CD4-positive, CD25-positive, alpha-beta regulatory T cell (primary cell): ENCODE measurements around the gene NCOA1. TPM values are rescaled to one million over a fixed set of nuclear protein-coding genes. Genes with fewer than 3 reads are reported as not detected.
A peak's percentile ranks its signal among the peaks of the same experiment; 100 is the strongest.

Experiments
- ATAC-seq, 2 donors: fragments of 150-1000 bp; cut with Tn5 transposase; one replicate each; pipeline ENCODE4 v1.10.0; 2021; ENCODE audit warnings: low read depth in 2 of 2, moderate number of reproducible peaks in 2 of 2, moderate library complexity in 1 of 2
- DNase-seq, 3 donors: peaks; one replicate each; pipeline versions ENCODE4 v3.0.0 to v3.0.0-alpha.2; 2012 to 2022; ENCODE audit warnings: mixed read lengths in 1 of 3
- H3K27ac ChIP-seq: one replicate; pipeline ENCODE4 v1.7.0; 2013; ENCODE audit warnings: mild to moderate bottlenecking, low read length; ENCODE audit not compliant: insufficient read depth, poor library complexity, severe bottlenecking
- H3K27me3 ChIP-seq: one replicate; pipeline ENCODE4 v1.7.0; 2013; ENCODE audit warnings: low read length; ENCODE audit not compliant: control insufficient read depth, insufficient read depth
- H3K36me3 ChIP-seq: one replicate; pipeline ENCODE4 v1.7.0; 2013; ENCODE audit warnings: mild to moderate bottlenecking, low read length, moderate library complexity; ENCODE audit not compliant: control insufficient read depth, insufficient read depth
- H3K4me1 ChIP-seq: 2 replicates; pipeline ENCODE4 v1.7.0; 2013; ENCODE audit warnings: mild to moderate bottlenecking, low read length; ENCODE audit not compliant: insufficient read depth, control insufficient read depth, poor library complexity, severe bottlenecking
- H3K4me3 ChIP-seq: one replicate; pipeline ENCODE4 v1.7.0; 2013; ENCODE audit warnings: low read depth, mild to moderate bottlenecking, low read length, moderate library complexity
- H3K9me3 ChIP-seq, 2 experiments: 1 replicate in 1 of 2; 2 replicates in 1 of 2; pipeline ENCODE4 v1.7.0; 2013; ENCODE audit warnings: low read length in 2 of 2, mild to moderate bottlenecking in 1 of 2, moderate library complexity in 1 of 2; ENCODE audit not compliant: control insufficient read depth in 2 of 2
- H3K27ac Mint-ChIP-seq, 3 donors: one replicate each; pipeline ENCODE4 v1.8.0; 2020 to 2022; ENCODE audit warnings: mild to moderate bottlenecking in 3 of 3, mixed read lengths in 3 of 3, moderate library complexity in 2 of 3
- H3K27me3 Mint-ChIP-seq: one replicate; pipeline ENCODE4 v1.8.0; 2022; ENCODE audit warnings: mild to moderate bottlenecking, mixed read lengths
- H3K36me3 Mint-ChIP-seq: one replicate; pipeline ENCODE4 v1.8.0; 2020; ENCODE audit warnings: mixed read lengths
- H3K4me1 Mint-ChIP-seq, 4 donors: one replicate each; pipeline ENCODE4 v1.8.0; 2020 to 2022; ENCODE audit warnings: mixed read lengths in 4 of 4, mild to moderate bottlenecking in 1 of 4
- H3K4me3 Mint-ChIP-seq, 4 donors: one replicate each; pipeline ENCODE4 v1.8.0; 2020 to 2022; ENCODE audit warnings: mild to moderate bottlenecking in 4 of 4, mixed read lengths in 4 of 4, moderate library complexity in 3 of 4
- H3K9me3 Mint-ChIP-seq, 7 donors: one replicate each; pipeline ENCODE4 v1.8.0; 2020 to 2022; ENCODE audit warnings: mixed read lengths in 7 of 7, mild to moderate bottlenecking in 3 of 7, moderate library complexity in 2 of 7
- polyA plus RNA-seq, 4 donors: library from polyadenylated mRNA; unstranded; fragments of 300-500 nt; fragmentation: Illumina TruSeq; gene quantifications; one replicate each; pipeline ENCODE4 v1.2.3, GENCODE V29; 2021
- total RNA-seq: library from RNA; stranded (reverse); gene quantifications from one replicate; pipeline ENCODE4 v1.2.3, GENCODE V29; 2022

Gene NCOA1
- total and polyA plus RNA-seq, 5 donors from 2014 or later: 9.0 to 53.6 (median 15.2) TPM

GRCh38 chr2:24490181-24490689, 819 bp upstream of the NCOA1 start:
- H3K27me3 Mint-ChIP-seq: no peaks in the 10 kb centered on the region
- peaks cover 34 to 50% (median 42%) of the 10 kb centered on the region in 4 donors for H3K4me1 Mint-ChIP-seq
- ATAC-seq (no peak), DNase-seq (no peak)
- Histone ChIP-seq H3K4me3 (peak overlapping the region; percentile 75), H3K27ac (peak overlapping the region; percentile 90), H3K36me3 (no peaks in the 10 kb centered on the region), H3K4me1 (peaks cover 39% of the 10 kb centered on the region), H3K27me3 (no peaks in the 10 kb centered on the region), H3K9me3 (no peaks in the 10 kb centered on the region)
- no peaks in the 10 kb centered on the region for H3K9me3 Mint-ChIP-seq
- peak overlapping the region; percentile 79 to 96 (median 93) for H3K4me3 Mint-ChIP-seq
- H3K36me3 Mint-ChIP-seq: no peaks in the 10 kb centered on the region
- peak overlapping the region; percentile 93 to 96 (median 95) for H3K27ac Mint-ChIP-seq

DNA sequence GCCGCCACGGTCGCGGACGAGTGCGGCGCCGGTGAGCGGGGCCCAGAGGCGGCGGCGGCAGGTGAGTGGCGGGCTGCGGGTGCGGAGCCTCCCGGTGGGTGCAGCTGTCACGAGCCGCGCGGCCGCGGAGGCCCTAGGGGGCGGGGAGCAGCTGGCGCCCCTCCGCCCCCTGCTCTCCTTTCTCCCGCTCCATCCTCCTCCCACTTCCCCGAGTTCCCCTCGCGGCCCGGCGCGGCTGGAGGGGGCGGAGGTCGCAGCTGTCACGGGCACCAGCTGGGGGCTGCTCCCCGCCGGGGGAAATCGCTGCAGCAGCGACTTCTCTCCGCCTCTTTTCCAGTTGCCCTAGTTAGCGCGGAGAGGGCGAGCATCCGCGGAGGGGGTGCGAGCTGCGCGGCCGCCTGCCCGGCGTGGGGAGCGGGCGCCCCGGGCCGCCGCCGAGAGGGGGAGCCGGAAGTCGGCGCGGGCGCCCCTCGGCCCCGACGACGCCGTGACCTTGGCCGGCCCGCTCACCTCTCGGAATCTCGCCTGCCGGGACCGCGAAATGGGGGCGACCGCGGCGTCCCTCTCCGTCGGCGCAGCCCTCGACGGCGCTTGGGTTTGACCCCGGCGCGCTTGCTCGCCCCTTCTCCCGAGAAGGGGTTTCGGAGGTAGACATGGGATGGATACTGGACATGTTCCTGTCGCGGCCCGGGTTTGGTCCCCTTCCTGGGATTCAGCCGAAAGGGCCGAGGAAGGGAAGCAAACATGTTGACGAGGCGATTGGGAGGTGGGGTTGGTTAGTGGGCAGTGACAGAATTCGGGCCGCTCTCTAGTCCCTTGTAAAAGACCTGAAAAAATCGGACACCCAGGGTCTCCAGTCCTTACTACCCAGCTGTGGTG, 727 bp downstream of the NCOA1 start:
- Mint-ChIP-seq H3K27me3 (no peaks in the 10 kb centered on the region), H3K4me1 (peaks cover 34 to 62% (median 53%) of the 10 kb centered on the region in 4 donors), H3K36me3 (no peaks in the 10 kb centered on the region), H3K27ac (peak overlapping the region; percentile 45 to 85 (median 66)), H3K4me3 (peak overlapping the region; percentile 83 to 96 (median 92)), H3K9me3 (no peaks in the 10 kb centered on the region)
- Histone ChIP-seq H3K4me1 (peaks cover 39% of the 10 kb centered on the region), H3K27ac (peak overlapping the region; percentile 90), H3K9me3 (no peaks in the 10 kb centered on the region), H3K4me3 (peak overlapping the region; percentile 79), H3K36me3 (no peaks in the 10 kb centered on the region), H3K27me3 (no peaks in the 10 kb centered on the region)
- peak; percentile 66 to 71 (median 68) for DNase-seq
- peak; percentile 28 to 38 for ATAC-seq

DNA sequence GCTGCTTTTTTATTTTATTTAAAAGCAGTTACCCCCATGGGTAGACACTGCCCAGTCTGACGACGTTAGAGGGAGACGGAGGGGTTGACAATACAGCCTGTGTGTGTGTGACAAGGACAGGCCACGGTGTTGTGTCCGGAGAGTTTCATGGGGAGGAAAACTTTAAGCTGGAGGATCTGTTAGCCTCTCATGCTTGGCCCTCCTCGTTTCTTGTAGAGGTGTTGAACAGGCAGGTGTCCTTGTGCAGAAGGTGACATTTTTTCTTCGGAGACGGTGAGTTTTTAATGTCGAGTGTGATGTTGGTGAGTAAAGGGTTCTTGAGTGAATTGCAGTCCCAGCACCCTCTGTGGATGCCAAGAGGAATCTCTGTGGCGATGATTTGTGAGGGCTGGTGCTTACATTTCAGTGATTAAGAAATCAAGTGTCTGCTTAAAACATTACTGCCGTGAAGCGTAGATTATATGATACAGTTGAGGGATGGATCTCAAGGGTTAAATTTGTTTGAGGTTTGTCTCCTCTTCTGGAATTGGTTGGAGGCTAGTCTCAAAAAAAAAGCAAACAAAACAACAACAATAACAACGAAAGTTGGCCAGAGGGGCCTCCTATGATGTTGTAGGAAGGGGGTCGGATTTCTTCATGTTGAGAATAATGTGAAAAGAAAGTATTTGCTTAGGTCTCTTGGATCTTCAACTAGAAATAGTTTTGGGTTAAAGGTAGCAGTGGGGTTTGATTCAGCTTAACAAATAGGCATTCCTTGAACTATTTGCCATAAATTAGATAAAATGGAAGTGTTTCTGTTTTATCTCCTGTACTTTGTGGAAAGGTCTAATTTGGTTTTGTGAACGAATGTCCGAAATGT, 1.6 kb downstream of the NCOA1 start:
- Histone ChIP-seq H3K4me1 (peaks cover 39% of the 10 kb centered on the region), H3K9me3 (no peaks in the 10 kb centered on the region), H3K4me3 (peak overlapping the region; percentile 79), H3K36me3 (no peaks in the 10 kb centered on the region), H3K27ac (peak overlapping the region; percentile 90), H3K27me3 (no peaks in the 10 kb centered on the region)
- Mint-ChIP-seq H3K4me3 (peak overlapping the region; percentile 79 to 96 (median 92)), H3K36me3 (no peaks in the 10 kb centered on the region), H3K27me3 (no peaks in the 10 kb centered on the region), H3K27ac (peak overlapping the region; percentile 45 to 85 (median 66)), H3K4me1 (peaks cover 34 to 68% (median 55%) of the 10 kb centered on the region in 4 donors), H3K9me3 (no peaks in the 10 kb centered on the region)
- peak in 1 of 3 donors; percentile 11 for DNase-seq
- no peak for ATAC-seq

DNA sequence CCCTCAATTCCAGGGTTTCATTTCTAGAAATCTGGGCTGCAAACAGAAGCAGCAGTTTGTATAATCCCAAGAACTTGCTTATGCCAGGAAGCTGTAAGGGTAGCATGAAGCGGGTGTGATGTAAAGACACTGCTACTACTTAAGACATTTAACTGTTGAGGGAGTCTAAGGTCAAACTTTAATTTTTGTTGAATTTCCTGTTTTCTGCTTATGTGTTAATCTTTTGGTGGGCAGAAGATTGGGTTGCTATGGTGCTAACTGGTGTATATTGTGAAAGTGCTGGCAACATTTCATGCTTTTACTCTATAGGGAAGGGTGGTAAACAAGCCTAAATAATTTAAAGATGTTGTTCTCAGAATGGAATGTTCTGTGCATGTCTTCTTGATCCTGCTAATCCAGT, 2.7 kb downstream of the NCOA1 start:
- Histone ChIP-seq H3K4me1 (peaks cover 39% of the 10 kb centered on the region), H3K27ac (no peak overlapping the region), H3K4me3 (peak overlapping the region; percentile 79), H3K9me3 (no peaks in the 10 kb centered on the region), H3K36me3 (no peaks in the 10 kb centered on the region), H3K27me3 (no peaks in the 10 kb centered on the region)
- DNase-seq: peak in 1 of 3 donors; percentile 21
- no peaks in the 10 kb centered on the region for H3K27me3 Mint-ChIP-seq
- no peaks in the 10 kb centered on the region for H3K9me3 Mint-ChIP-seq
- no peaks in the 10 kb centered on the region for H3K36me3 Mint-ChIP-seq
- H3K27ac Mint-ChIP-seq: peak overlapping the region in 2 of 3 donors; percentile 65 to 85
- ATAC-seq: no peak
- H3K4me1 Mint-ChIP-seq: peaks cover 39 to 74% (median 61%) of the 10 kb centered on the region in 4 donors
- peak overlapping the region; percentile 79 to 96 (median 92) for H3K4me3 Mint-ChIP-seq

GRCh38 chr2:24494410-24494809, 3.4 kb downstream of the NCOA1 start:
- H3K4me1 Mint-ChIP-seq: peaks cover 40 to 76% (median 66%) of the 10 kb centered on the region in 4 donors
- H3K27ac Mint-ChIP-seq: peak overlapping the region in 1 of 3 donors; percentile 85
- H3K27ac ChIP-seq: no peak overlapping the region
- H3K36me3 ChIP-seq: no peaks in the 10 kb centered on the region
- H3K27me3 ChIP-seq: no peaks in the 10 kb centered on the region
- ATAC-seq (no peak), DNase-seq (no peak)
- H3K4me3 Mint-ChIP-seq: peak overlapping the region in 3 of 4 donors; percentile 9 to 96 (median 44)
- peaks cover 39% of the 10 kb centered on the region for H3K4me1 ChIP-seq
- H3K27me3 Mint-ChIP-seq: no peaks in the 10 kb centered on the region
- no peaks in the 10 kb centered on the region for H3K9me3 ChIP-seq
- no peaks in the 10 kb centered on the region for H3K36me3 Mint-ChIP-seq
- no peaks in the 10 kb centered on the region for H3K9me3 Mint-ChIP-seq
- H3K4me3 ChIP-seq: peak overlapping the region; percentile 79

DNA sequence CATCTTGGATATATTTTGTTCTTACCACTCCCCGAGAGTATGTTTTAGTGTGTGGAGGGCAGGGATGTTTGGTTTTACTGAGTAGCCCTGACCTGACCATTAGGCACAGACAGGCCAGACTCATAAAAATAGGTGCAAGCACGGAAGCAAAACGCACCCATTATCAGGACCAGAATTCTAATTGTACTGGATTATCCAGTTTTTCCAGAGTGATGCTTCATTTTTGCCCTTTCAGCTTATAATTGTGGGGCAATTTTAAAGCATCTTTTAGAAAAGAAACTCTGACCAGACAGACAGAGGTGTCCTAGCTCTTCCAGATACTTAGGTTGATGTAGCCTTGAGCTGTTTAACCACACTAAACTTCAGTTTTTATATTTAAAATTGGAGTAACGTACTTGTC, 4.4 kb downstream of the NCOA1 start:
- no peaks in the 10 kb centered on the region for H3K9me3 ChIP-seq
- peaks cover 31% of the 10 kb centered on the region for H3K4me1 ChIP-seq
- no peak overlapping the region for H3K4me3 ChIP-seq
- H3K27me3 ChIP-seq: no peaks in the 10 kb centered on the region
- no peak overlapping the region for H3K27ac ChIP-seq
- peak overlapping the region in 1 of 4 donors; percentile 11 for H3K4me3 Mint-ChIP-seq
- ATAC-seq (no peak), DNase-seq (no peak)
- no peaks in the 10 kb centered on the region for H3K27me3 Mint-ChIP-seq
- H3K36me3 Mint-ChIP-seq: no peaks in the 10 kb centered on the region
- H3K4me1 Mint-ChIP-seq: peaks cover 38 to 76% (median 66%) of the 10 kb centered on the region in 4 donors
- H3K9me3 Mint-ChIP-seq: no peaks in the 10 kb centered on the region
- no peaks in the 10 kb centered on the region for H3K36me3 ChIP-seq
- no peak overlapping the region for H3K27ac Mint-ChIP-seq

- Mint-ChIP-seq H3K27ac (no peak overlapping the region), H3K4me1 (peaks cover 40 to 84% (median 74%) of the 10 kb centered on the region in 4 donors), H3K27me3 (no peaks in the 10 kb centered on the region), H3K9me3 (no peaks in the 10 kb centered on the region), H3K36me3 (no peaks in the 10 kb centered on the region), H3K4me3 (no peak overlapping the region)
- Histone ChIP-seq H3K27ac (no peak overlapping the region), H3K27me3 (no peaks in the 10 kb centered on the region), H3K4me1 (peaks cover 28% of the 10 kb centered on the region), H3K9me3 (no peaks in the 10 kb centered on the region), H3K36me3 (no peaks in the 10 kb centered on the region), H3K4me3 (no peak overlapping the region)
- ATAC-seq (no peak), DNase-seq (no peak)
Observed at GRCh38 chr2:24496959-24497358, 5.9 kb downstream of the NCOA1 start.
